Activated T-cell treated with anti-CD3 and anti-CD28 coated beads, Interleukin-2, amount 50 U/mL, for 72 hours (primary cell): Measurements from ENCODE around the gene FRMPD2. TPM values are rescaled to one million over a fixed set of nuclear protein-coding genes. Genes with fewer than 3 reads are reported as not detected.
"Not testable (repeated sequence)": the region's sequence is repeated elsewhere in the genome, so short reads cannot be mapped to it uniquely, and the experiment has no call there.

ENCODE experiments used
- ATAC-seq, 2 donors: fragments of 150-1000 bp; cut with Tn5 transposase; replicated peaks in 1 of 2; 2 replicates each; pipeline ENCODE4 v1.10.0; 2021; ENCODE audit warnings: moderate library complexity in 2 of 2, mild to moderate bottlenecking in 1 of 2
- DNase-seq, 2 donors: peaks; one replicate each; pipeline ENCODE4 v3.0.0; 2021 to 2022; ENCODE audit warnings: mixed read lengths in 1 of 2
- H3K27ac Mint-ChIP-seq: one replicate; pipeline ENCODE4 v1.8.0; 2022; ENCODE audit warnings: mild to moderate bottlenecking, moderate library complexity, mixed read lengths
- H3K27me3 Mint-ChIP-seq: one replicate; pipeline ENCODE4 v1.8.0; 2022; ENCODE audit warnings: low read depth, mixed read lengths
- H3K36me3 Mint-ChIP-seq, 2 donors: one replicate each; pipeline ENCODE4 v1.8.0; 2022; ENCODE audit warnings: mixed read lengths in 2 of 2, mild to moderate bottlenecking in 1 of 2; ENCODE audit not compliant: insufficient read depth in 2 of 2
- H3K4me1 Mint-ChIP-seq: one replicate; pipeline ENCODE4 v1.8.0; 2022; ENCODE audit warnings: low read depth, mixed read lengths
- H3K4me3 Mint-ChIP-seq, 2 donors: one replicate each; pipeline ENCODE4 v1.8.0; 2022; ENCODE audit warnings: mild to moderate bottlenecking in 2 of 2, mixed read lengths in 2 of 2, moderate library complexity in 2 of 2
- H3K9me3 Mint-ChIP-seq, 2 donors: one replicate each; pipeline ENCODE4 v1.8.0; 2022; ENCODE audit warnings: mixed read lengths in 2 of 2
- total RNA-seq, 2 donors: library from RNA; stranded (reverse); gene quantifications; one replicate each; pipeline ENCODE4 v1.2.3, GENCODE V29; 2022

FRMPD2 gene
- total RNA-seq, 2 donors from 2014 or later = not detected

- ATAC-seq (no peak), DNase-seq (no peak)
- no peaks in the 10 kb centered on the region for H3K9me3 Mint-ChIP-seq
- H3K4me3 Mint-ChIP-seq = no peak overlapping the region
- no peaks in the 10 kb centered on the region for H3K4me1 Mint-ChIP-seq
- no peaks in the 10 kb centered on the region for H3K36me3 Mint-ChIP-seq
- peaks cover 9% of the 10 kb centered on the region for H3K27me3 Mint-ChIP-seq
- no peak overlapping the region for H3K27ac Mint-ChIP-seq
Observed at GRCh38 chr10:48254750-48255512, 19.6 kb downstream of the FRMPD2 start.

DNA sequence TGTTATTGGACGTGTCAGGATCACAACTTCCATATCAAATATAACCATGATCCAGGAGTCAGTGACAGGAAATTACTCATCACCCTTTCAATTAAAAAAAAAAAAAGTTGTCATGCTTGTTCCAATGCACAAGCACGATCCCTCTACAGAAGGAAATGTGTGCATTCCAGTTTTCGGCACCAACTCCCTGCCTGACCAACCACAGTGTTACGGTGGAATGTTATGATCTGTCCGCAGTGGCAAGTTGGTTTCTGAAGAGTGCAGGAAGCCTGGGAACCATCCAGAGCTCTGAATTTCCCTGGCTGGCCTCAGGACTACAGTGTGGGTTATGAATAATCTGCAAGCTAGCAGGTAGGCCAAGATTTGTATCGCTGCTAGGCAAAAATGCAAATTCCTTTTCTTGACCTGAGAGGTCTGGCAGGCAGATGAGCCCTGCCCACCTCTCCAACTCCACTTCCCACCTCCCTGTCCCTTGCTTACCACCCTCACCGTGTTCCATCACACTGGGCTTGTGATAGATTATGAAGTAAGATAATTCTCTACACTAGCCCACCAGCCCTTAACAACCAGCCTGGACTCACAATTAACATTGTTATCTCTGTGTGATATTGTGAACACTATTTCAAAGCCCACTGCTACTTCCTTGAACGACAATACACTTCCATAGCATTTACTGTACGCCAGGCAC lies 20.4 kb downstream of the FRMPD2 start:
- Mint-ChIP-seq H3K27ac (no peak overlapping the region), H3K4me3 (no peak overlapping the region), H3K4me1 (no peaks in the 10 kb centered on the region), H3K27me3 (peaks cover 9% of the 10 kb centered on the region), H3K36me3 (no peaks in the 10 kb centered on the region), H3K9me3 (no peaks in the 10 kb centered on the region)
- DNase-seq = no peak
- no peak for ATAC-seq

DNA sequence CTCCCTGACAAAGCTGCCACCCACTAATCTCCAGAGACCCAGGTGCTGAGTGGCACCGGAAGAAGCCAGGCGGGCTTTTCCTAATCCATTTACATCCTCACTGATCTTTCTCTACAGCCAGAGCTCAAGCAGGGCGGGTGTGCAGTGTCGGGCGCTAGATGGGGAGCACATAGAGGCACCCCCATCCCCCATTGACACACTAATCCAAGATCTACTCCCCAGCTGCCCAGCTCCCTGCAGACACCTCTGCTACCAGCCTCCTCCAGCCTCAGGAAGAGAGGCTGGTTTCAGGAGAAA lies 22.2 kb downstream of the FRMPD2 start:
- Mint-ChIP-seq H3K27me3 (no peaks in the 10 kb centered on the region), H3K27ac (no peak overlapping the region), H3K36me3 (no peaks in the 10 kb centered on the region), H3K4me1 (no peaks in the 10 kb centered on the region), H3K9me3 (no peaks in the 10 kb centered on the region), H3K4me3 (no peak overlapping the region)
- no peak for DNase-seq
- ATAC-seq = no peak

GRCh38 chr10:48251525-48252353 lies 22.8 kb downstream of the FRMPD2 start:
- Mint-ChIP-seq H3K9me3 (no peaks in the 10 kb centered on the region), H3K27me3 (no peaks in the 10 kb centered on the region), H3K27ac (no peak overlapping the region), H3K4me3 (no peak overlapping the region), H3K4me1 (no peaks in the 10 kb centered on the region), H3K36me3 (no peaks in the 10 kb centered on the region)
- ATAC-seq = no peak
- DNase-seq = no peak

DNA sequence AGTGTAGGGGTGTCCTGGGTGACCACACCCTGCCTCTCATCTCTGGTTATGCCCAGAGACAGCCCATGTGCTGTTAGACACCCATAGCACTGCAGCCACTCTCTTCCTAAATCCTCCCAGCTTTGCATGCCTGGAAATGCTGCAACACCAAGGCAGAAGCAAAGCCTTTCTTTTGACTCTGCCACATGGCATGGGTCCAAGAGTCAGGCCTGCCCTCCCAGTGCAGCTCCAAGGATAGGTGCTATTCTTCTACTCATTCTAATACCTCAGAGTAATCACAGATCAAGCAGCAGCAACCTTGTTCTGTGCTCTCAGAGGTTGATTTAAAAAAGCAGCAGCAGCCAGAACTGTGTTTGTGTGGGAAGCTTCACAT lies 23.4 kb downstream of the FRMPD2 start:
- H3K27me3 Mint-ChIP-seq = no peaks in the 10 kb centered on the region
- H3K4me1 Mint-ChIP-seq = no peaks in the 10 kb centered on the region
- H3K27ac Mint-ChIP-seq = no peak overlapping the region
- no peaks in the 10 kb centered on the region for H3K36me3 Mint-ChIP-seq
- DNase-seq = no peak
- no peak for ATAC-seq
- no peak overlapping the region for H3K4me3 Mint-ChIP-seq
- no peaks in the 10 kb centered on the region for H3K9me3 Mint-ChIP-seq

- no peak for DNase-seq
- no peaks in the 10 kb centered on the region for H3K9me3 Mint-ChIP-seq
- H3K36me3 Mint-ChIP-seq = no peaks in the 10 kb centered on the region
- no peak overlapping the region for H3K4me3 Mint-ChIP-seq
- H3K27me3 Mint-ChIP-seq = no peaks in the 10 kb centered on the region
- H3K4me1 Mint-ChIP-seq = no peaks in the 10 kb centered on the region
- H3K27ac Mint-ChIP-seq = no peak overlapping the region
- no peak for ATAC-seq
Observed at GRCh38 chr10:48249763-48250351, 24.6 kb downstream of the FRMPD2 start.

DNA sequence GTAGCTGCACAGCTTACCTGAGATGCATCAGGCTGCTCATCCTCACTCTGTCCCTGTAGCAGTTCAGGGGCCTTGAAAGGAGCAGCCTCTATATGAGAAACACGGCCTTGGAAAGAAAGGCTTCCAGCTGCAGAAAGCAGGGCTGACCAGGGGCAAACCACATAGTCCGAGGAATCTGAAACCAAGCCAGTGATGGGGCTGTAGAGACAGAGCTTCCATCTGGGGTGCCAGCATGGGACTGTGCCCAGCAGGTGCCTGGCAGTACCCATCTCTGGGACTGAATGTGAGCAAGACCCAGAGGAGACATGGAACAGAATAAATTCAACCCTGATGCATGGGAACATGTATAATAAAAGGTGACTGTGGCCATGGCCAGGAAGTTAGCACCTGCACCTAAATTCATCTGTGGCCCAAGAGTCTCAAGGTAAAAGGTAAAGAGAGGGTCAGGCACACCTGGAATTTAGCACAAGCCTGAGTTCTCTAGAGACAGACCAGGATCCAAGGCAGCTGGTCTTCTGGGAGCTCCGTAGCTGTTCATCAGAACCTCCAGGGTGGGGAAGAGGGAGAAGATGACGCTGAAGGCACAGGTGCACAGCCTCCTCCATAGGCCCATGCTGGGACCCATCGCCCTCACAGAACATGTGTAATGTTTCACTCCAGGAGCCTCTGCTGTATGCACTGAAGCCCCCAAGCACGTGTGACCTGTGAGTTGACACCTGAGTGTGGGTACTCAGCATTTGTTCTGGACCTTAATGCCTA lies 25.3 kb downstream of the FRMPD2 start:
- no peaks in the 10 kb centered on the region for H3K9me3 Mint-ChIP-seq
- H3K27me3 Mint-ChIP-seq = no peaks in the 10 kb centered on the region
- no peak overlapping the region for H3K4me3 Mint-ChIP-seq
- no peak overlapping the region for H3K27ac Mint-ChIP-seq
- no peak for DNase-seq
- no peaks in the 10 kb centered on the region for H3K36me3 Mint-ChIP-seq
- no peak for ATAC-seq
- H3K4me1 Mint-ChIP-seq = no peaks in the 10 kb centered on the region

DNA sequence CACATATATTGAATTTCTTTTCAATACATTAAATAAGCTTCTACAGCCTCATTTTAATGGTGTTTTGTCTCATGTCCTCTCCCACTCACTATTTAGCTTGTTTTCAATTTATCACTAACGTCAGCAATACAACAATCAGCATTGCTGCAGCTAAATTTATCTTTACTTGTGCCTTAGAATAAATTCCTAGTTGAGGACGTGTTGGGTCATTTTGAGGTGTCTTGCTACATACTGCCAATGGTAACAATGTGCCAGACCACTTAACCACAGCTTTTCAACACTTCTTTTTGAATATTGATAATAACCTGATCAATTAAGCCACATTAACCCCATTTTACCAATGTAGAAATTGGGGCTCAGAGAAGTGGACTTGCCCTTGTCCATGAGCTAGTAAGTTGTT lies 26.0 kb downstream of the FRMPD2 start:
- Mint-ChIP-seq H3K27me3 (no peaks in the 10 kb centered on the region), H3K4me3 (no peak overlapping the region), H3K36me3 (no peaks in the 10 kb centered on the region), H3K4me1 (no peaks in the 10 kb centered on the region), H3K27ac (no peak overlapping the region), H3K9me3 (no peaks in the 10 kb centered on the region)
- no peak for ATAC-seq
- no peak for DNase-seq

DNA sequence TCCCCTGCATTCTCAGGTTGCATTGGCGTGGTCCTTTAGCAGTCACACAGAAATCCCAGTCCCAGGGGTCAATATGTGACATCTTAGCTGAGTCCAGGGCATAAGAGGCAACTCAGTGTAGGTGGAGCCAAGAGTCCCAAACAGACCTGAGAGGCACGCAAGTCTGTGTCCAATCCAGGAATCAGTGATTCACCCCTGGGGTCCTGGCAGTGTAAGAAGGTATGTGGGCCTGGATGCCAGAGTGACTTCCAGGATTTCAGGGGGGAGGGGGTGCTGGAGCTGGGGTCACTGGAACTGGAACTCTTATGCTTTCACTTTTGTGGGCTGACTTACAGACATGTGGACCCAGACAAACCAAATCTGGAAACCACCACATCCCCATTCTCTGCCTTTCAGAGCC lies 26.8 kb downstream of the FRMPD2 start:
- no peak for DNase-seq
- H3K4me1 Mint-ChIP-seq = no peaks in the 10 kb centered on the region

GRCh38 chr10:48246501-48246900 lies 28.0 kb downstream of the FRMPD2 start:
- no peaks in the 10 kb centered on the region for H3K9me3 Mint-ChIP-seq
- no peaks in the 10 kb centered on the region for H3K27me3 Mint-ChIP-seq
- H3K27ac Mint-ChIP-seq = no peak overlapping the region
- H3K4me1 Mint-ChIP-seq = no peaks in the 10 kb centered on the region
- no peak overlapping the region for H3K4me3 Mint-ChIP-seq
- ATAC-seq = no peak
- no peaks in the 10 kb centered on the region for H3K36me3 Mint-ChIP-seq
- DNase-seq = no peak

More for the DNA sequence above, 26.8 kb downstream of the FRMPD2 start:
- Mint-ChIP-seq H3K27me3 (no peaks in the 10 kb centered on the region), H3K4me3 (no peak overlapping the region), H3K36me3 (no peaks in the 10 kb centered on the region), H3K9me3 (no peaks in the 10 kb centered on the region), H3K27ac (no peak overlapping the region)
- ATAC-seq = no peak

GRCh38 chr10:48245977-48246376 lies 28.5 kb downstream of the FRMPD2 start:
- ATAC-seq (no peak), DNase-seq (no peak)
- no peaks in the 10 kb centered on the region for H3K9me3 Mint-ChIP-seq
- no peak overlapping the region for H3K27ac Mint-ChIP-seq
- H3K36me3 Mint-ChIP-seq = no peaks in the 10 kb centered on the region
- no peaks in the 10 kb centered on the region for H3K27me3 Mint-ChIP-seq
- no peaks in the 10 kb centered on the region for H3K4me1 Mint-ChIP-seq
- no peak overlapping the region for H3K4me3 Mint-ChIP-seq

GRCh38 chr10:48243921-48244320 lies 30.6 kb downstream of the FRMPD2 start:
- H3K36me3 Mint-ChIP-seq, H3K4me3 Mint-ChIP-seq, DNase-seq, H3K9me3 Mint-ChIP-seq, H3K27me3 Mint-ChIP-seq, H3K4me1 Mint-ChIP-seq, ATAC-seq, H3K27ac Mint-ChIP-seq: not testable (repeated sequence)

GRCh38 chr10:48243487-48243886 lies 31.0 kb downstream of the FRMPD2 start:
- Mint-ChIP-seq H3K9me3 (no peaks in the 10 kb centered on the region), H3K27ac (no peak overlapping the region), H3K4me1 (no peaks in the 10 kb centered on the region), H3K27me3 (no peaks in the 10 kb centered on the region), H3K36me3 (no peaks in the 10 kb centered on the region), H3K4me3 (no peak overlapping the region)
- ATAC-seq (no peak), DNase-seq (no peak)
